Activated T-helper 9 cell treated with anti-CD3 and anti-CD28 coated beads, Interleukin-2, amount 50 U/mL, for 16 hours (primary cell): ENCODE results near the gene GIPR.
"Not testable (repeated sequence)": the region's sequence is repeated elsewhere in the genome, so short reads cannot be mapped to it uniquely, and the experiment has no call there.

Experiments used
- DNase-seq: peaks from one replicate; pipeline ENCODE4 v3.0.0-alpha.2; 2020; ENCODE audit warnings: low read depth

Gene GIPR

GRCh38 chr19:45667620-45668341 is at the start of gene GIPR:
GIPR (plus strand) TSS chr19:45668221; CDS start chr19:45669521, 1,300 bp downstream.
- DNase-seq, result peak; percentile 46

GRCh38 chr19:45621389-45621788 is 46.6 kb upstream of the GIPR start:
- no peak for DNase-seq

GRCh38 chr19:45621976-45622503 is 46.0 kb upstream of the GIPR start:
- no peak for DNase-seq

GRCh38 chr19:45623984-45624383 is 44.0 kb upstream of the GIPR start:
- DNase-seq, result no peak

GRCh38 chr19:45628219-45628618 is 39.8 kb upstream of the GIPR start:
- not testable (repeated sequence) for DNase-seq

GRCh38 chr19:45629704-45630103 is 38.3 kb upstream of the GIPR start:
- DNase-seq, result no peak

GRCh38 chr19:45630463-45630862 is 37.6 kb upstream of the GIPR start:
- no peak for DNase-seq

GRCh38 chr19:45632468-45633196 is 35.4 kb upstream of the GIPR start:
- DNase-seq, result peak; percentile 37

GRCh38 chr19:45636275-45636674 is 31.7 kb upstream of the GIPR start:
- DNase-seq, result no peak

- DNase-seq, result no peak
Observed at GRCh38 chr19:45636902-45637301, 31.1 kb upstream of the GIPR start.

GRCh38 chr19:45637890-45638667 is 29.9 kb upstream of the GIPR start:
- no peak for DNase-seq

- DNase-seq, result peak; percentile 46
Observed at GRCh38 chr19:45638930-45639729, 28.9 kb upstream of the GIPR start, which contains the start of gene EML2. EML2 (minus strand) TSS chr19:45639397; CDS start chr19:45639376, 21 bp downstream.

- no peak for DNase-seq
Observed at GRCh38 chr19:45640849-45641273, 27.2 kb upstream of the GIPR start.

- peak; percentile 60 for DNase-seq
Observed at GRCh38 chr19:45641274-45642105, 26.5 kb upstream of the GIPR start.

GRCh38 chr19:45643024-45643926 is 24.7 kb upstream of the GIPR start:
- peak; percentile 91 for DNase-seq

- DNase-seq, result no peak
Observed at GRCh38 chr19:45643927-45644771, 23.9 kb upstream of the GIPR start.

- no peak for DNase-seq
Observed at GRCh38 chr19:45645068-45645630, 22.9 kb upstream of the GIPR start.
